GM12873 (cell line): Measurements from ENCODE around the gene PLA2G1B.

Experiments
- TF ChIP-seq, protein P1 (sequence below): IDR thresholded peaks from 2 replicates; pipeline ENCODE4 v1.5.1; 2012; ENCODE audit warnings: low read depth, mild to moderate bottlenecking, moderate library complexity, low read length, control low read depth; ENCODE audit not compliant: insufficient read depth; ENCODE audit errors: missing control alignments

Gene PLA2G1B

DNA sequence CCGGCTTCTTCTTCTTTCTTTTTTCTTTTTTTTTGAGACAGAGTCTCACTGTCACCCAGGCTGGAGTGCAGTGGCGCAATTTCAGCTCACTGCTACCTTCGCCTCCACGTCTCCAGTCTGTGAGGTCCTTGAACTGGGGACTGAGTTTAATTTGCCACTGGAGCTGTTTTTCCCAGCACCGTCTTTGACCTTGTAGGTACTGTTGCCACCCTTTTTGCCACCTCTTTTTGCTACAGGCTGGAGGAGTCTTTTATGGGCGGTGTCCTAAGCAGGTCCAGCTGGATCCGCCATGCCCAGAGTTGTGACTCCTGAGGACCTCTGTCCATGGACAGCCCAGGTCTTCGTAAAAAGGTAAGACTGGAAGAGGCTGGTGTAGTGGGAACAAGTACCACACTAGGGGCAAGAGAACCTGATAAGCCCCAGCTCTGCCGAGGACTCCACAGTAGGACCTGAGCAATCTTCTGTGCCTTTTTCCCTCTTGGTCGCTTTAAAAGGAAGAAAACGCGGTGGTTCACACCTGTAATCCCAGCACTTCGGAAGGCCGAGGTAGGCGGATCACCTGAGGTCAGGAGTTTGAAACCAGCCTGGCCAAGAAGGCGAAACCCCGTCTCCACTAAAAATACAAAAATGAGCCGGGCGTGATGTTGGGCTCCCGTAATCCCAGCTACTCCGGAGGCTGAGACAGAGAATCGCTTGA, 36.8 kb downstream of the PLA2G1B start:
- TF ChIP-seq, protein P1, sequence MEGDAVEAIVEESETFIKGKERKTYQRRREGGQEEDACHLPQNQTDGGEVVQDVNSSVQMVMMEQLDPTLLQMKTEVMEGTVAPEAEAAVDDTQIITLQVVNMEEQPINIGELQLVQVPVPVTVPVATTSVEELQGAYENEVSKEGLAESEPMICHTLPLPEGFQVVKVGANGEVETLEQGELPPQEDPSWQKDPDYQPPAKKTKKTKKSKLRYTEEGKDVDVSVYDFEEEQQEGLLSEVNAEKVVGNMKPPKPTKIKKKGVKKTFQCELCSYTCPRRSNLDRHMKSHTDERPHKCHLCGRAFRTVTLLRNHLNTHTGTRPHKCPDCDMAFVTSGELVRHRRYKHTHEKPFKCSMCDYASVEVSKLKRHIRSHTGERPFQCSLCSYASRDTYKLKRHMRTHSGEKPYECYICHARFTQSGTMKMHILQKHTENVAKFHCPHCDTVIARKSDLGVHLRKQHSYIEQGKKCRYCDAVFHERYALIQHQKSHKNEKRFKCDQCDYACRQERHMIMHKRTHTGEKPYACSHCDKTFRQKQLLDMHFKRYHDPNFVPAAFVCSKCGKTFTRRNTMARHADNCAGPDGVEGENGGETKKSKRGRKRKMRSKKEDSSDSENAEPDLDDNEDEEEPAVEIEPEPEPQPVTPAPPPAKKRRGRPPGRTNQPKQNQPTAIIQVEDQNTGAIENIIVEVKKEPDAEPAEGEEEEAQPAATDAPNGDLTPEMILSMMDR = no peak

DNA sequence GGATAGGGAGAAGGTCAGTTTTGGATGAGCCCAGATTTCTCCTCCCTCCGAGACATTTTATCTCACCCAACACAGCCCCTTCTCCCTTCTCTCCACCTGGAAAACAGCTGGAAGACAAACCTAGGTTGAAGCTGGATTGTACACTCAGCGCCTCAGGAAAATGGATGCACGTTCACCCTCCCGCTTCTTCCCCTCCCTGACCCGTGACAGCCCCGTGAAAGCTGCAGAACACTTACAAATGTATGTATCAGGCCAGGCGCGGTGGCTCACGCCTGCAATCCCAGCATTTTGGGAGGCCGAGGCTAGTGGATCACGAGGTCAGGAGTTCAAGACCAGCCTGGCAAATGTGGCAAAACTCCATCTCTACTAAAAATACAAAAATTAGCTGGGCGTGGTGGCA, 40.1 kb downstream of the PLA2G1B start:
- TF ChIP-seq, protein P1 = no peak

DNA sequence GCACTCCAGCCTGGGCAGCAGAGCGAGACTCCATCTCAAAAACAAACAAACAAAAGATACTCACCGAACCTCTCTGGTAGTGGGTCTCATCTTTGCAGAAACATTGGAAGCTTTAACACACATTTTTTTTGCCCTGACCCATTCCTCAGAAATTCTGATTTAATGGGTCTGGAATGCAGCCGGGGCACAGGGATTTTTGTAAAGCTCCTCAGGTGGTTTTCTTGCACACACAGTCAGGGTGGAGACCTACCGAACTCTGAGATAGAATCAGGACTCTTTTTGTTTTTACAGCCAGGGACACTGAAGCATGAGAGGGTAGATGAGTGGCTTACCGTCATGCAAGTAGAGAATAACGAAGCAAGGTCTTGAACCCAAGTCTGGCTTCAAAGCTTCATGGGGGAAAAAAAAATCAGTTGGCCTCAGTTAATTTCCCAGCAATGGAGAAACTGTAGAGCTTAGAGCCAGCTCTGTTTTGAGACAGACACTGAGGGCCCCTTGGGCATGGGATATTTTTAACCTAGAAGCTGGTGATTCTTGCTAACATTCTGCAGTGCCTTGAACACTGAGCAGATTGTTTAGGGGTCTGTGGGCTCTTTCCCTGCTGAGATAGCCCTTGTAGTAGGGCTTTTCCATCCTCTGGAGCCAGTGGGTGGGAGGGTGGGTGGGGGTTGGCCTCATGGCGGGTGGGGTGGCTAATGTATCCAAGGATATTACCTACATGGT, 40.6 kb downstream of the PLA2G1B start:
- TF ChIP-seq, protein P1 = no peak

DNA sequence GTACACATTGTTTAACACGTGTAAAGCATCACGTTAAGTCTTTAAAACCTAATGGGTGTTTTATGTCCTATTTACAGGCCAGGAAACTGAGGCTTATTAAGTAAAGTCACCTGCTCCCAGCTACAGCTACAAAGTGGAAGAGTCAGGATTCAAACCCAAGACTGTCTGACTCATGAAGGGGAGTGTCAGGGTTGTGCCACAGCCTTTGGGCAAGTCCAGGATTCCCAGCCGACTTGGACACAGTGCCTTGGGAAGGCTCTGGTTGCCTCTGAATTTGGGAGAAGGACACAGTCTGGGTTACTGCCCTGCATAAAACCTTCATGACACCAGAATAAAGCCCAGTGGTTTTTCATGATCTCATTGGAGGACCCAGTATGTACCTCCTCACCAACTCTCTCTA, 43.2 kb downstream of the PLA2G1B start:
- TF ChIP-seq, protein P1 = no peak

DNA sequence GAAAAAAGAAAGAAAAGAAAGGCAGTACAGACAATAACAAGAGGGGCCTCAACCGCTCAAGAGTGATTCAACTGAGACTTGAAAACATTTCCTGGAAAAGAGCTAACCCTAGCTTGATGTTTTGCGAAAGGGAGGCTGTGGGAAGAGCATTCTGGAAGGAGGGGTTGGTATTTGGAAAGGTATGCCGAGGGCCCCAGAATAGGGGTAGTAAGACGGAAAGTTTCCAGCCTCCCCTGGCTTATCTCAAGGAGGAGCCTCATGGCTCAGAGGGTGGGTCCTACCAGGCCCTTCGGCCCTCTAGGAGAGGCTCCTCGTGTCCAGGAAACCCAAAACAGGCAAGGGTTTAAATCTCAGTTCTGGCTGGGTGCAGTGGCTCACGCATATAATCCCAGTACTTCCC, 44.3 kb downstream of the PLA2G1B start:
- TF ChIP-seq, protein P1 = no peak

DNA sequence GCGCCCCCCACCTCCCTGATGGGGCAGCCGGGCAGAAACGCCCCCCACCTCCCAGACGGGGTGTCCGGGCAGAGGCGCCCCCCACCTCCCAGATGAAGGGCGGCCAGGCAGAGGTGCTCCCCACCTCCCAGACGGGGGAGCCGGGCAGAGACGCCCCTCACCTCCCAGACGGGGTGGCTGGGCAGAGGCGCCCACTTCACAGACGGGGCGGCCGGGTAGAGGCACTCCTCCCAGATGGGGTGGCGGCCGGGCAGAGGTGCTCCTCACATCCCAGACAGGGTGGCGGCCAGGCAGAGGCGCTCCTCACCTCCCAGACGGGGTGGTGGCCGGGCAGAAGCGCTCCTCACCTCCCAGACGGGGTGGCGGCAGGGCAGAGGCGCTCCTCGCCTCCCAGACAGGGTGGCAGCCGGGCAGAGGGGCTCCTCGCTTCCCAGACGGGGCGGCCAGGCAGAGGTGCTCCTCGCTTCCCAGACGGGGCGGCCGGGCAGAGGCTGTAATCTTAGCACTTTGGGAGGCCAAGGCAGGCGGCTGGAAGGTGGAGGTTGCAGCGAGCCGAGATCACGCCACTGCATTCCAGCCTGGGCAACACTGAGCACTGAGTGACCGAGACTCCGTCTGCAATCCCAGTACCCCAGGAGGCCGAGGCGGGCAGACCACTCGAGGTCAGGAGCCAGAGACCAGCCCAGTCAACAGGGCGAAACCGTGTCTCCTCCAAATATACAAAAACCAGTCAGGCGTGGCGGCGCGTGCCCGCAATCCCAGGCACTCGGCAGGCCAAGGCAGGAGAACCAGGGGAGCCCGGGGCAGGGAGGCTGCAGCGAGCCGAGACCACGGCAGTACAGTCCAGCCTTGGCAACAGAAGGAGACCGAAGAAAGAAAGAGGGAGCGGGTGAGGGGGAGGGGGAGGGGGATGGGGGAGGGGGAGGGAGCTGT, 49.2 kb downstream of the PLA2G1B start:
- TF ChIP-seq, protein P1 = no peak

DNA sequence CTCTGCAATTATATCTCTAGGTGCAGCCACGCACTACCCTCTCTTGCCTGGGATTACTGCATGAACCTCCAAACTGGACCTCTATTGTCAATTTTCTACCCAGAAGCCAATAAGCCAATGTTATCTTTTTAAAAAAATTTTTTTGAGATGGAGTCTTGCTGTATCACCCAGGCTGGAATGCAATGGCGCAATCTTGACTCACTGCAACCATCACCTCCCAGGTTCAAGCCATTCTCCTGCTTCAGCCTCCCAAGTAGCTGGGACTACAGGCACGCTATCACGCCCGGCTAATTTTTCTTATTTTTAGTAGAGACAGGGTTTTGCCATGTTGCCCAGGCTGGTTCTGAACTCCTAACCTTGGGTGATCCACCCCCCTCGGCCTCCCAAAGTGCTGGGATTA, 50.8 kb downstream of the PLA2G1B start:
- TF ChIP-seq, protein P1 = no peak
